HG03095 (cell line): ENCODE measurements around the gene SLC39A11.
"Not testable (repeated sequence)": the region's sequence is repeated elsewhere in the genome, so short reads cannot be mapped to it uniquely, and the experiment has no call there.

Experiments used
- ATAC-seq: cut with Tn5 transposase; IDR thresholded peaks from one replicate; pipeline ENCODE4 v1.9.1; 2021; ENCODE audit warnings: moderate library complexity; ENCODE audit not compliant: unreplicated experiment

The SLC39A11 gene

DNA sequence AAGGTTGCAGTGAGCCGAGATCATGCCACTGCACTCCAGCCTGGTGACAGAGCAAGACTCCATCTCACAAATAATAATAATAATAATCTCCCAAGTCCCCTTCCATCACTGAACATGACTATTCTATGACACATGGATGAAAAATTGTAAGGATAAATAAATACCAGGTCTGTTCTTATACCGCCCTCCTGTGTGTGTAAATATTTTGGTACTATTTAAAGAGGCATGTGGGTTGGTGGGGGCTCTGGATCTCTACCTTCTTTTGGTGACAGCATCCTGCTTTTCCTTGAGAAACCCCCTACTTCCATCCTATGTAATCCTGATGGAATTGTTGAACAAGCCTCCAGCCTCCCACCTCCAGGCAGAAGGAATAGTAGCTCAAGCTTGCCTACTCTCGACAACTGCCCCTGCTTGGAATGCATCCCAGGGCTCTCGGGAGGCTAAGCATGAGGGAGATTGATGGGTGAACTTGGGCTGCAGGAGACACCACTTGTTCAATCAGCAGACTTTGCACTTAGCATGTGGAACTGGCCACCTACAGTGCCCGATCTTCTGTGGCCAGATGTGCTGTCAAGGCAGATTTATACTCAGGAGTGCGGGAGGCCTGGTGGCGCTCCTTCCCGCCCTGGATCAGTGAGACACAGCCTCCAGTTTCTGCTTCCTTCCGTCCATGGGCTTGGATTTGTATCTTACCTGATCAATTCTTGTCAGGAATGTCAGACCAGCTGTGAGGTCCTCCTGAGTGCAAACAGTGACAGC is 287.4 kb downstream of the SLC39A11 start:
- ATAC-seq: no peak

DNA sequence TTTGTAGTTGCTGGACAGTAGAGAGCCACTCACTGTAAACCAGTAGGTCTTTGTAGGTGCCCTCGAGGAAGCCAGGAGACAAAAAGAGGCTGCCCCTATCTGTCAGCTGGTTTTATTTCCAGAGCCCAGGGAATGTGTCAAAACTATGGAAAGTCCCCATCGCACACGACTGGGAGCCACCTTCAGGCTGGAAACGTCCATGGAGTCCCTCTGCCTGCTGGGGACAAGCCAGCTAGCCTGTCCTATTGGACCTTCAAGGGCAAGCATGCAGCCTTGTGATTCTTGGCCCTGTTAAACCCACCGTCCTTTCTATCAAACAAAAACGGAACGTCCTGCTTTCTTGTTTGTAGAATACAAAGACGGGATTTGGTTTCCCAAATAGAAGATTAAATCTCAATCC is 289.8 kb downstream of the SLC39A11 start:
- ATAC-seq: no peak

GRCh38 chr17:72797142-72797541 is 295.3 kb downstream of the SLC39A11 start:
- ATAC-seq: no peak

GRCh38 chr17:72795941-72796340 is 296.5 kb downstream of the SLC39A11 start:
- ATAC-seq: no peak

- no peak for ATAC-seq
Measured at GRCh38 chr17:72794152-72794551, 298.3 kb downstream of the SLC39A11 start.

DNA sequence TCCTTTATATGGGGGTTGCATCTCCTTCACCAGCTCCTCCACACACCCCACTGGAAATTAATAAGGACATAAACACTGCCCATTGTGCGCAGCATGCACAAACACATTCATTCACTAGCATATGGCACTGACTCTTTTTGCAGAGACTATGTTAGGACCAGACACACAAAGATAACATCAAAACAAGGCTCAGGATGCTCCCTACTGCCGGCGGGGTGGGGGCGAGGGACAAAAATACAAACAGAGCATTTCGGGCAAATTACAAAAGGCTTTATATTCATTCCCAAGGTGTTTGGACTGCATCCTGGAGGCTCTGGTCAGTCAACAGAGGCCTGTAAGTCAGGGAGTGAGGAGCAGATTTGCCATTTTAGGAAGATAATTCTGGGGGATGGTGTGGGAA is 299.7 kb downstream of the SLC39A11 start:
- no peak for ATAC-seq

DNA sequence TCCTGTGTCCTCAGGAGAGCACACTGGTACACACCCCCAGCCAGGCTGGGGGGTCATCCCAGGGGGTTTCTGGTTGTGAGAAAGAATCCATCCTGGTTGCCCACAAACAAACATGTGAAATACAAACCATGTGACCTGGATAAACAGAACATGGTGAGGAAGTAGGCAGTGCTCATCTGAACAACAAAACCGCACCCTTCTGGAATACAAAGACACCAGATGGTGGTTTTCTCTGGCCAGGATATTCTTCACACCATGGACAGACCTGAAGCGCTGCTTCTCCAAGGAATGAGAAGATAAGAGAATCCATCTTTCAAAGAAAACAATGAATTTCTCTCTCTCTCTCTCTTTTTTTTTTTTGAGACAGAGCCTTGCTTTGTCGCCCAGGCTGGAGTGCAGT is 302.3 kb downstream of the SLC39A11 start:
- ATAC-seq: no peak

GRCh38 chr17:72789711-72790110 is 302.8 kb downstream of the SLC39A11 start:
- no peak for ATAC-seq

- no peak for ATAC-seq
Measured at GRCh38 chr17:72788950-72789585, 303.4 kb downstream of the SLC39A11 start.

DNA sequence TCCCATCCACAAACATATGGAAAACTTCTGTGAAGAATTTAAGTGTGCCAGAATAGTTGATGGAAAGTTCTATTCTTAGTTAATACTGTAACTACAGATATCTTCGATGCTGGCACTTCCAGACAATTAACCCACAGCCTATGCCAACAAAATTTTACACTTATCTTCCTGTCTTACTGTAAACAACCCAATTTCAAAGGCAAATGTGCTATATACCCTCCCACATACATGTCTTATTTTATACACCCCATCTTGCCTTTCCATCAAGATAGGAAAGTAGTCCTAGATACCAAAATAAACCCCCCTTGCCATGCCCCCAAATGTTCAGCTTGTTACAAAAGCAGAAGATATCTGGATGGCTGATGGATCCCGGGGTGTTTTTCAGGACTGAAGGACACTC is 306.3 kb downstream of the SLC39A11 start:
- no peak for ATAC-seq

DNA sequence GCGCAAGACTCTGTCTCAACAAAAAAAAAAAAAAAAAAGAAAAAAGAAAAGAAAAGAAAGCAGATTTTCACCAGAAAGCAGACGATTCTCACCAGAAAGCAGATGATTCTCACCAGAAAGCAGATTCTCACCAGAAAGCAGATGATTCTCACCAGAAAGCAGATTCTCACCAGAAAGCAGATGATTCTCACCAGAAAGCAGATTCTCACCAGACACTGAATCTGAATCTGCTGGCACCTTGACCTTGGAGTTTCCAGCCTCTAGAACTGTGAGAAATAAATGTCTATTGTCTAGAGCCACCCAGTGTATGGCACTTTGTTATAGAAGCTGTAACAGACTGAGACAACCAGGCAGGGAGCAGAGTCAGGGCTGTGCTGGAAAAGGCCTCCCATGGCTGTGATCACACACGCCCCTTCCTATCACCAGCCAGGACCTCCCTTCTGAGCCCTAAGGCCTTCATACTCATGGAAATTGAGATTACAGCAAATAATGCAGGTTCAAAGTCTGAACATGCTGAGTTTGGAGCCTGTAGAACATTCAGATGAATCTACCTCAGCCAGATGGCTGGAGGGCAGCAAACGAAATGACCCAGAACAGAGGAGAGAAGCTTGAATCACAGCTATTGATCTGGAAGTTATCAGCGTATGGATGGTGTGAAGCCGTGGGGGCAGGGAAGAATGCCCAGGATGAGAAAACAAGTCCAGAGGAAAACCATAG is 309.3 kb downstream of the SLC39A11 start:
- no peak for ATAC-seq

- ATAC-seq: not testable (repeated sequence)
Measured at GRCh38 chr17:72782437-72782836, 310.1 kb downstream of the SLC39A11 start.

- ATAC-seq: no peak
Measured at GRCh38 chr17:72778169-72779151, 314.0 kb downstream of the SLC39A11 start.

DNA sequence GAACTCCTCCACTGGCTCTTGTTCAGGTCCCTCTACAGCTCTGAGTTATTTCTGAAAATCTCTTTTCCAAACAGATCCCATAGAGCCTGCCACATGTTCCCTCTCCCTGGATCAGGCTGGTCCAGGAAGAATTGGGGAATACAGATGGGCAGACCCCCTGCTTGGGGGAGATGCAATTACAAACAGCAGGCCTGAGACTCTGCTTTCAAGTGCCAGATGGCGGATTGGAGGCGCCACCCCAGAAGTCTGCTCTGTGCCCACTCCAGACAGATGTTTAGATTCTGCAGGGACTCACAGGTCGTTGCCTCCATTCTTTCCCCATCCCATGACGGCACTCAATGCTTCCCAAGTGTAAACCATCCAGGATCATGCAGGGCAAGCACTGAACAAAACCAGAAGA is 316.6 kb downstream of the SLC39A11 start:
- no peak for ATAC-seq

DNA sequence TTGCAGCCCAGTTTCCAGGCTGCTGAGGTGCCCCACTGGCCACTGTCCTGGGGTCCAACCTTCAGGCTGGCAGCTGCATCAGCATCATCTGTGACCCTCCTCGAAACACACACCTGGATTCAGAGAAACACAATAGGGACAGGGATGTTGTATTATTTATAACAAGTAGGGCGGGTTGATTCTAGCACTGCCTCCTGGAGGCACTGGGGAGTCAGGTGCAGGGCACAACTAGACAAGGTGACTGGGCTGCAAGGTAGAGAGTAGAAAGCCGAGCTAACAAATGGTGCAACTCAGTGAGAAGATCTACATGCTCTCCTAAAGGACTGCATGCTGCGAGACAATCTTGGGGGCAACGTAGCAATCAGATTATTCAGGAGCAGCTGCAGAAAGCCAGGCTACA is 317.3 kb downstream of the SLC39A11 start:
- ATAC-seq: no peak

DNA sequence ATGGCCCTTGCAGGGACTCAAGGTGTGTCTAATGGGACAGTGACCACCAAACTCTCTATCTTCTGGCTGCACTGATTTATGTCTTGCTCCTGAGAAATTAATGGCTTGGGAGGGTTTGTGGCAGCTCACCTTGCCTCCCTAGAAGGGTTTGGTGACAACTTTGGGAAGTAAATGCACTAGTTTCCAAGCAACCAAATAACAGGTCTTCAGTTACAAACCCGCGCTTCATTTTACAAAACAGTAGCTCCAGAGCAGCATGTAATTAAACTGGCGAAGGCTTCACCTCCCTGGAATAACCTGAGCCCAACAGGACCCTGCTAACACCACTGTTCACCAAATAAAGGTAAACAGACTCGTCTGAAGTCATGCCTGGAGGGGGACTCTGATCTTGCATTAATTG is 318.3 kb downstream of the SLC39A11 start:
- no peak for ATAC-seq

GRCh38 chr17:72773225-72773624 is 319.3 kb downstream of the SLC39A11 start:
- not testable (repeated sequence) for ATAC-seq

- no peak for ATAC-seq
Measured at GRCh38 chr17:72772331-72772821, 320.1 kb downstream of the SLC39A11 start.

DNA sequence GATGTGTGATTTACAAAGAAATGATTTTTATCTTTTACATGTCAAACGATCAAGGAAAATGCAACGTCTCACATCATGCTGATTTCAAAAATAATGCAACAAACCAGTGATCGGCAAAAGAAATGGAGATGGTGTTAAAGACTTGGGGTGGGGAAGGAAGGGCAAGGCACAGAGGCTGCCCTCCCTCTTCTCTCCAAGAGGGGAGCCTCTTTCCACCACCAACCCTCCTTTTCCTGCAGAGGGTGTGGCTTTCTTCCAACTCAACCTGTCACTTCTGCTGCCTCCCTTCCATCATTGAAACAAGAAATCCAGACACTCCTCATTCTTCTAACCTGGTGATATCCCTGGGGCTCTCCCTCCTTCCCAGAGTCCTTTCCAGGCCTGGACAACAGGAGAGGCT is 320.8 kb downstream of the SLC39A11 start:
- ATAC-seq: no peak

- no peak for ATAC-seq
Measured at GRCh38 chr17:72766761-72767356, 325.6 kb downstream of the SLC39A11 start.
